Measurements from ENCODE around the gene GALNT18. TPM values are rescaled to one million over a fixed set of nuclear protein-coding genes. Genes with fewer than 3 reads are reported as not detected.

GALNT18 gene
- total RNA-seq, 1 donor from 2014 or later: 11.7 TPM

- H3K27ac Mint-ChIP-seq: no peak overlapping the region
Observed at GRCh38 chr11:11293798-11294550, 327.8 kb downstream of the GALNT18 start.

DNA sequence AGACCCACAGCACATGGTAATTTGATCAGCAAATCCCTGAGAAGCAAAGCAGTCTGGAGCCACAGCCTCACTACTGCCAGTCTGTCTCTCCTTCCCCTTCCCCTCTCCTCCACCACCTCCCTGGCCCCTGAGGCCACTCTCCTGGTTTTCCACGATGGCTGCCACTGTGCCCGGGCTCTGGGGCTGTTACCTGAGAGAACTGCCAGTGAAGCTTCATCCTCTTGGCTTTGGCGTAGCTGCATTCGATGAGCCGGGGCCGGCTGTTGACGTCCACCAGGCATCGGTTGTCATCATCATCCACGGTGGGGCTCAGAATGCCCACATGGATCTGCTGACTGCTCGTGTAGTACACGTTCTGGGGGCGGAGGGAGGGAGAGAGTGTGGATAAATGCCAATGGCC lies 329.0 kb downstream of the GALNT18 start:
- Mint-ChIP-seq H3K27ac (no peak overlapping the region), H3K27me3 (peaks cover 24% of the 10 kb centered on the region), H3K4me1 (ENCODE audit: unreplicated experiment) (peaks cover 24% of the 10 kb centered on the region), H3K9me3 (no peaks in the 10 kb centered on the region), H3K36me3 (peaks cover 4% of the 10 kb centered on the region), H3K4me3 (no peak overlapping the region)
- TF ChIP-seq, protein P1, sequence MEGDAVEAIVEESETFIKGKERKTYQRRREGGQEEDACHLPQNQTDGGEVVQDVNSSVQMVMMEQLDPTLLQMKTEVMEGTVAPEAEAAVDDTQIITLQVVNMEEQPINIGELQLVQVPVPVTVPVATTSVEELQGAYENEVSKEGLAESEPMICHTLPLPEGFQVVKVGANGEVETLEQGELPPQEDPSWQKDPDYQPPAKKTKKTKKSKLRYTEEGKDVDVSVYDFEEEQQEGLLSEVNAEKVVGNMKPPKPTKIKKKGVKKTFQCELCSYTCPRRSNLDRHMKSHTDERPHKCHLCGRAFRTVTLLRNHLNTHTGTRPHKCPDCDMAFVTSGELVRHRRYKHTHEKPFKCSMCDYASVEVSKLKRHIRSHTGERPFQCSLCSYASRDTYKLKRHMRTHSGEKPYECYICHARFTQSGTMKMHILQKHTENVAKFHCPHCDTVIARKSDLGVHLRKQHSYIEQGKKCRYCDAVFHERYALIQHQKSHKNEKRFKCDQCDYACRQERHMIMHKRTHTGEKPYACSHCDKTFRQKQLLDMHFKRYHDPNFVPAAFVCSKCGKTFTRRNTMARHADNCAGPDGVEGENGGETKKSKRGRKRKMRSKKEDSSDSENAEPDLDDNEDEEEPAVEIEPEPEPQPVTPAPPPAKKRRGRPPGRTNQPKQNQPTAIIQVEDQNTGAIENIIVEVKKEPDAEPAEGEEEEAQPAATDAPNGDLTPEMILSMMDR (conservative IDR thresholded peaks at IDR 0.05): no peak
- DNase-seq (ENCODE audit: extremely low spot score, unreplicated experiment): no peak

More at GRCh38 chr11:11293798-11294550, 327.8 kb downstream of the GALNT18 start:
- Mint-ChIP-seq H3K9me3 (no peaks in the 10 kb centered on the region), H3K36me3 (peaks cover 4% of the 10 kb centered on the region), H3K4me3 (no peak overlapping the region), H3K27me3 (peaks cover 21% of the 10 kb centered on the region), H3K4me1 (ENCODE audit: unreplicated experiment) (peaks cover 24% of the 10 kb centered on the region)
- DNase-seq (ENCODE audit: extremely low spot score, unreplicated experiment): no peak
- TF ChIP-seq, protein P1 (conservative IDR thresholded peaks at IDR 0.05): no peak

GRCh38 chr11:11291041-11292015 lies 330.5 kb downstream of the GALNT18 start:
- TF ChIP-seq, protein P1 (conservative IDR thresholded peaks at IDR 0.05): no peak
- no peak overlapping the region for H3K4me3 Mint-ChIP-seq
- no peaks in the 10 kb centered on the region for H3K9me3 Mint-ChIP-seq
- H3K27ac Mint-ChIP-seq: no peak overlapping the region
- peaks cover 22% of the 10 kb centered on the region for H3K4me1 Mint-ChIP-seq (ENCODE audit: unreplicated experiment)
- H3K27me3 Mint-ChIP-seq: peaks cover 33% of the 10 kb centered on the region
- H3K36me3 Mint-ChIP-seq: peaks cover 4% of the 10 kb centered on the region
- DNase-seq (ENCODE audit: extremely low spot score, unreplicated experiment): no peak

DNA sequence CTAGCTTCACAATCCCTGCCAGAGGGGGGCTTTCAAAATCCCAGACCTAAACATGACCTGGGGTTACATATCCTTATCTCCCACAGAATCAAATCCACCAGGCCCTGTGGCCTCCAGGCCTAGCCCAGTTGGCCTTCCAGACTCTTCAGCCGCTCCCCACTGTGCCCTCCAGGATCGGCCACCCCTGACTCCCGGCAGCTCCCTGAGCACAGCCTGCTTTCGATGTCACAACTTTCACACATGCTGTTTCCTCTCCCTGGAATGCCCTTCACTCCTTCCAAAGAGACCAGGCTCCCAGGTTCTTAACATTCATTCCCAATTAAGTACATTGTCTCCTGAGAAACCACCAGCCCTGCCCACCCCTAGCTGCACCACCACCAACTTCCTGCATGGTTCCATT lies 331.5 kb downstream of the GALNT18 start:
- DNase-seq (ENCODE audit: extremely low spot score, unreplicated experiment): no peak
- Mint-ChIP-seq H3K4me3 (no peak overlapping the region), H3K36me3 (peaks cover 4% of the 10 kb centered on the region), H3K9me3 (no peaks in the 10 kb centered on the region), H3K4me1 (ENCODE audit: unreplicated experiment) (peaks cover 17% of the 10 kb centered on the region), H3K27ac (no peak overlapping the region), H3K27me3 (peaks cover 29% of the 10 kb centered on the region)
- TF ChIP-seq, protein P1 (conservative IDR thresholded peaks at IDR 0.05): no peak

- peaks cover 23% of the 10 kb centered on the region for H3K27me3 Mint-ChIP-seq
Observed at GRCh38 chr11:11289669-11290068, 332.1 kb downstream of the GALNT18 start.

More at GRCh38 chr11:11289669-11290068, 332.1 kb downstream of the GALNT18 start:
- Mint-ChIP-seq H3K4me3 (no peak overlapping the region), H3K4me1 (ENCODE audit: unreplicated experiment) (peaks cover 17% of the 10 kb centered on the region), H3K9me3 (no peaks in the 10 kb centered on the region), H3K36me3 (no peaks in the 10 kb centered on the region), H3K27ac (no peak overlapping the region)
- TF ChIP-seq, protein P1 (conservative IDR thresholded peaks at IDR 0.05): no peak
- DNase-seq (ENCODE audit: extremely low spot score, unreplicated experiment): no peak

All from type B pancreatic cell (in vitro differentiated cells).